Measurements from ENCODE around the gene EXPH5.
"Not testable (repeated sequence)": the region's sequence is repeated elsewhere in the genome, so short reads cannot be mapped to it uniquely, and the experiment has no call there.

DNA sequence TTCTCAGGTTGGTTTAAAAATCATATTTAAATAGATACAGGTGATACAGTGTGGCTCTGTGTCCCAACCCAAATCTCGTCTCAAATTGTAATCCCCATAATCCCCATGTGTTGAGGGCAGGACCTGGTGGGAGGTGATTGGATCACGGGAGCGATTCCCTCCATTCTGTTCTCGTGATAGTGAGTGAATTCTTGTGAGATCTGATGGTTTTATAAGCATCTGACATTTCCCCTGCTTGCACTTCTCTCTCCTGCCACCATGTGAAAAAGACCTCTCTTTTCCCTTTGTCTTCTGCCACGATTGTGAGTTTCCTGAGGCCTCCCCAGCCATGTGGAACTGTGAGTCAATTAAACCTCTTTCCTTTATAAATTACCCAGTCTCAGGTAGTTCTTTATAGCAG is 9.2 kb upstream of the EXPH5 start:
- TF ChIP-seq EZH2 (IDR thresholded peaks at IDR 0.05; ENCODE audit: insufficient read depth, poor library complexity, severe bottlenecking); EZH2phosphoT487 (IDR thresholded peaks at IDR 0.05; ENCODE audit: insufficient read depth, low read depth): not testable (repeated sequence)
